ENCODE results near the gene TRIM29. TPM values are rescaled to one million over a fixed set of nuclear protein-coding genes. Genes with fewer than 3 reads are reported as not detected.
A peak's percentile ranks its signal among the peaks of the same experiment; 100 is the strongest.
"Not testable (repeated sequence)": the region's sequence is repeated elsewhere in the genome, so short reads cannot be mapped to it uniquely, and the experiment has no call there.

The TRIM29 gene
- total RNA-seq, 1 experiment from 2014 or later = 2.8 TPM

GRCh38 chr11:120172054-120172911 is 34.4 kb upstream of the TRIM29 start:
- DNase-seq (ENCODE audit: low spot score) = peak; percentile 54

DNA sequence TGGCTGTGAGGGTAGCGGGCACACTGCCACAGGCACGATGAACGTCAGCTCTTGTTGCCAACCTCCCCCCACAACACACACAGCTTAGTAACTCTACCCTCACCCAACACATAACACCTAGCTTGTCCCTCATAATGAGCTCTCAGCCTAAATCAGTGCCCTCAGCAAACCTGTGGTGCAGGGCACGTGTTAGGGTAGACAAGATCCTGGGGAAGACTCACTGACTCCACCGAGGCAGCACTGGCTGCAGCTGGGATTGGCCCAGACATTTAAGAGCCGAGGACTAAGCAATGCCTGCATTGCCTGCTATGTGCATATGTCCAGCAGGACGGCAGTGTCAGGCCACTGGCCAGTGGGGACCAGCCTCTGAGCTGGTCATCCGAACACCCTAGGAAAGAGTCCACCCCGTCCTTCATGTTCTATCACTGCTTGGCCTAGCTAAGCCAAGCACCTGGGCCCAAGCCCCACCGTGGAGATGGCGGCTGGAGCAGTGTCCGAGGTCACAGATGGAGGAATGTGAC is 32.9 kb upstream of the TRIM29 start:
- no peak for DNase-seq (ENCODE audit: low spot score)

GRCh38 chr11:120169981-120170698 is 32.2 kb upstream of the TRIM29 start:
- no peak for DNase-seq (ENCODE audit: low spot score)

- no peak for DNase-seq (ENCODE audit: low spot score)
Observed at GRCh38 chr11:120168960-120169681, 31.2 kb upstream of the TRIM29 start.

- DNase-seq (ENCODE audit: low spot score) = no peak
Observed at GRCh38 chr11:120168108-120168959, 30.4 kb upstream of the TRIM29 start.

- no peak for DNase-seq (ENCODE audit: low spot score)
Observed at GRCh38 chr11:120167659-120168058, 29.7 kb upstream of the TRIM29 start.

GRCh38 chr11:120160436-120160835 is 22.5 kb upstream of the TRIM29 start:
- no peak for DNase-seq (ENCODE audit: low spot score)

DNA sequence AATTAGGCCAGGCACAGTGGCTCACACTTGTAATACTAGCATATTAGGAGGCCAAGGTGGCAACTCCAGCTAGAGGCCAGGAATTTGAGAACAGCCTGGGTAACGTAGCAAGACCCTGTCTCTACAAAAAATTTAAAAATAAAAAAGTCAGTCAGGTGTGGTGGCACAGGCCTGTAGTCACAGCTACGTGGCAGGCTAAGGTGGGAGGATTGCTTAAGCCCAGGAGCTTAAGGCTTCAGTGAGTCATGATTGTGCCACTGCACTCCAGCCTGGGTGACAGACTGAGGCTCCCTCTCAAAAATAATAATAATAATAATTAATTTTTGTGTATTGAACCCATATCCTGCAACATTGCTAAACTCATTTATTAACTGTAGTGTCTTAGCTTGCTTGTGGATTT is 15.3 kb upstream of the TRIM29 start:
- DNase-seq (ENCODE audit: low spot score) = no peak

DNA sequence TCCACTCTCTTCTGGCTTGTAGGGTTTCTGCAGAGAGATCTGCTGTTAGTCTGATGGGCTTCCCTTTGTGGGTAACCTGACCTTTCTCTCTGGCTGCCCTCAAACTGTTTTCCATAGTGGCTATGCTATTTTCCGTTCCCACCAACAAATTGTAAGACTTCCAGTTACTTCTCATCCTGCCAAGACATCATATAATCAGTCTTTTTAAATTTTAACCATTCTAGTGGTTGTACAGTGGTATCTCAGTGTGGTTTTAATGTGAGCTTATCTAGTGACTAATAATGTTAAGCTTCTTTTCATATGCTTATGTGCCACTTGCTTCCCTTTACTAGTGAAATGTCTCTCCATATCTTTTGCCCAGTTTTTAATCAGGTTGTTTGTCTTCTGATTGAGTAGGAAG is 13.6 kb upstream of the TRIM29 start:
- DNase-seq (ENCODE audit: low spot score) = no peak

GRCh38 chr11:120149246-120149645 is 11.3 kb upstream of the TRIM29 start:
- DNase-seq (ENCODE audit: low spot score) = no peak

GRCh38 chr11:120147950-120148270 is 10.0 kb upstream of the TRIM29 start:
- DNase-seq (ENCODE audit: low spot score) = no peak

DNA sequence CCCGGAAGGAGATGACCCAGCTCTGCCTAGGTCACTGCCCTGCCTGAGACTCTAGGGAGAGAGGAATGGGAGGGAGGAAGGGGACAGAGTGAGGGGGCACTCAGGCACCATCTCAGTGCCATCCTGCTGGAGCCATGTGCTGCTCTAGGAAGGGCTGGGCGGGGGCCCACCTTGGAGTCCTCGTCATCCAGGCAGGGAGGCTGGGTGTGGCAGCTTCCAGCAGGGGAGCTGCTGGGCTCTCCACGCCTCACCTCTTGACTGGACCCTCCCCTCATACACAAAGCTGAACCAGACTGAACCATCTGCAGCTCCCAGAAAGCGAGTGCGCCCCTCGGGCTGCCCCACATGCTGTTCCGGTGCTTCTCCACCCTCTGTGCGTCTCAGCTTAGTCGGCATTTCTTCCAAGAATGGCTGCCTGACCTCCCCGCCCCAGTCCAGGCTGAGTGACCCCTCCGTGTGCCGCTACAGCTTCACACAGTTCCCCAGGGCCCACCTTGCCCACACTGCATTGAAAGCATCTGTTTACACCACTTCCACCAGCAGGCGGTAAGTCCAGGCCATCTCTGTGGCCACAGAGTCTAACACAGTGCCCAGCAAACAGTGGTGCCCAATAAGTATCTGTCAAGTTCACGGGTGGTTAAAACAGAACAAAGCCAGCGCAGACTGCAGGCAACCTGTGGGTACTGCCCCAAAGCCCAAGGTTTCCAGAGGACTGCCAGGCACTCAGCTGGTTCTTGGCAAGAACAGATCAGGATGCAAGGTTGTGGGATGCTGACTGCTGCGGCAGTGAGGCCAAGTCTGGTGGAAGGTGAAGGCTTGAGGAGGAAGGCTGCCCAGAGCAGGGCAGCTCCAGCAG is 9.4 kb upstream of the TRIM29 start:
- no peak for DNase-seq (ENCODE audit: low spot score)

DNA sequence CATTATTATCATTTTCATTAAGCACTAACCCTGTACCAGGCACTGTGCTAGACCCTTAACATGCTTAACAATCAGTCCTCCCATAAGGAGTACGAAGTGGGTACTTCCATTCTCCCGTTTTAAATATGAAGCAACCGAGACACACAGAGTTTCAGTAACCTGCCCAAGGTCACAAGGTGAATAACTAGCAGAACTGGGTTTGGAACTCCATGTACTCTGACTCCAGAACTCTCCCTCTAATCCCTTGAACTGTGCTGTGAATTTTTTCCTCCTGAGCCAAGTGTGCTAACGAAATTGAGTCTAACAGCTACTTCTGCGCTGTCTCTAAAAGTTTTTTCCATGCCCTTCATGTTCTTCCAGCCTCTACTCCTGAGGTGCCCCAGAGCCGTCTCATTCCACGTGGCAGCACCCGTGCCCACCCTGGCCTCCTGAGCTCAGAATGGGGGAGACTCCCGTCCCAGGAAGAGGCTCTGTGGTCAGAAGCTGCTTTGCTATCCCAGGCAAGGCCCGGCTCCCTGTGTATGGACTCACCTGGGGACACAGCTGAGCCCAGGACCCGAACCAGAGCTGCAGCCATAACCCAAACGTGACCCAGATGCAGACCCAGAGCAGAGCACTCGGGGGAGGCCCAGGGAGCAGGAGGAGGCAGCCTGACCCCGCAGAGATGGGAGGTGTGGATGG is 8.6 kb upstream of the TRIM29 start:
- DNase-seq (ENCODE audit: low spot score) = no peak

DNA sequence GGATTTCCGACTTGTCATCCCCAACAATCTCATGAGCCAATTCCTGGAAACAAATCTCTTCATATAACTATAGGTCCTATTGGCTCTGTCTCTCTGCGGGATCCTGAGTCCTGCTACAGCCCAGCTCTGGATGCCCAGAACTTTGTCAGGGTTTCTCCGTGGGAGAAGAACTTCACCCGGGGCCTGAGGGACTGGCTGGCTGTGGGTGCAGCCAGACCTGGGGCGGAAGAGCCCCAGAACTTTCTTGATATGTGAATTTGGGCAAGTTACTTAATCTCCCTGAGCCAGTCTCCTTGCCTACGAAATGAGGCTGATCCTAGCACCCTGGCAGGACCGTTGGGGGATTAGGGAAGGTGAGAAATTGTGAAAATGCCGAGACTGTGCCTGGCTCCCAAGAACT is 6.6 kb upstream of the TRIM29 start:
- no peak for DNase-seq (ENCODE audit: low spot score)

DNA sequence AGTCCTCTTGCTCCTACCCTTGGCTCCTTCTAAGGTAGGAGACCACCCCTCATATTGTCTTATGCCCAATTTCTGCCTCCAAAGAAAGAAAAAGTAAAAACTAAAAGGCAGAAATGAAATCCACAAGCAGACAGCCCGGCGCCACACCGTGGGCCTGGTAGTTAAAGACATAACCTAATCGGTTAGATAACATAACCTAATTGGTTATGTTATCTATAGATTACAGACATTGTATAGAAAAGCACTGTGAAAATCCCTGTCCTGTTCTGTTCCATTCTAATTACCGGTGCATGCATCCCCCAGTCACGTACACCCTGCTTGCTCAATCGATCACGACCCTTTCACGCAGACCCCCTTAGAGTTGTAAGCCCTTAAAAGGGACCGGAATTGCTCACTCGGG is 5.6 kb upstream of the TRIM29 start:
- not testable (repeated sequence) for DNase-seq (ENCODE audit: low spot score)

DNA sequence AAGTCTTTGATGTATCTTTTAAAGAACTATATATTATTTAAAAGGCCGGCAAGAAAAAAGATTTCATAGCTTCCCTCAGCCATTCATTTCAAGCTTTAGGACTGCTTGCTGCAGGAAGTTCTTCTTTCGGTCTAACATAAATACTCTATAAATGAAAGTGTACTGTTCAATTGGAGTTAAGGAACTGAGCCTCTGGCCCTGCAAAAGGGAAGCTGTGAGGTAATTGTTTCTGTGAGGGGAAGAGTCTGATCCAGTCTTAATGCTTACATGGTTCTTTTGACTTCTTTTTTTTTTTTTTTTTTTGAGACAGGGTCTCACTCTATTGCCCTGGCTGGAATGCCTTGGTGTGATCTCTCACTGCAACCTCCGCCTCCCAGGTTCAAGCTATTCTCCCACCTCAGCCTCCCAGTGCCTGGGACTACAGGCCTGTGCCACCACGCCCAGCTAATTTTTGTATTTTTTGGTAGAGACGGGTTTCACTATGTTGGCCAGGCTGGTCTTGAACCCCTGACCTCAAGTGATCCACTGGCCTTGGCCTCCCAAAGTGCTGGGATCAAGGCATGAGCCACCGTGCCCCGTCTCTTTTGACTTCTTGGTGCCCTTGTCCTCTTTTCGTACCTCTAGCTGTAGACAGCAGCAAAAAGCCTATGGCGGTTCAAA is 4.7 kb upstream of the TRIM29 start:
- DNase-seq (ENCODE audit: low spot score) = no peak

GRCh38 chr11:120141768-120142423 is 4.0 kb upstream of the TRIM29 start:
- DNase-seq (ENCODE audit: low spot score) = no peak

DNA sequence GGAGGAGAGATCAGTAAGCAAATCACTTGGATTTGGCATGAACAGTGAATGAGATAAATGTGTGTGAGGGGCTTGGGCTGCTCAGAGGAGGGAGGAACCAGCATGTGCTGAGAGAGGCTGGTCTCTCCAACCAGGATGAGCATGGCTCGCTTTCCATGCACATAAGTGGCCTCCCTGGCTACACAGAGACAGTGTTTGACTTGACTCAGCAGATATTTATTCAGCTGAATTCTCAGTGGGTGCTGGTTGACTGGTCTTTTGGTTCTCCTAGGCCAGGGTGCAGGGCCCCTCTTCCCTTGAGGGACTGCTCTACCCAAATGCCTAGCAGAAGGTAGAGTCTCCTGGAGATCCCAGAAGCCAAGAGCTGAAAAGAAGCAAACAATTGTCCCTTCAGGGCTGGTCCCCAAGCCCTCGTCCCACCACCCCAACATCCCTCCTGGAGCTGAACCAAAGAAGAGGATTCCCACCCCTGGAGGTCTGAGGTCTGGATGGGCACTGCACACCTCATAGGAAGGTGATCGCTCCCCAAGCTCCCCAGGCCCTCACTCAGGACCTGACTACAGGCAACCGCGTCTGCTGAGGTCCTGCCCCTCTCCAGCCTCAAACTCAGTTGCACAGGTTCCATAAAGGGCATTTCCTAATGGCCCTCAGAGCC is 3.3 kb upstream of the TRIM29 start:
- no peak for DNase-seq (ENCODE audit: low spot score)

Measured in H4 (cell line).